ENCODE measurements around the gene CACYBP.

CACYBP gene

DNA sequence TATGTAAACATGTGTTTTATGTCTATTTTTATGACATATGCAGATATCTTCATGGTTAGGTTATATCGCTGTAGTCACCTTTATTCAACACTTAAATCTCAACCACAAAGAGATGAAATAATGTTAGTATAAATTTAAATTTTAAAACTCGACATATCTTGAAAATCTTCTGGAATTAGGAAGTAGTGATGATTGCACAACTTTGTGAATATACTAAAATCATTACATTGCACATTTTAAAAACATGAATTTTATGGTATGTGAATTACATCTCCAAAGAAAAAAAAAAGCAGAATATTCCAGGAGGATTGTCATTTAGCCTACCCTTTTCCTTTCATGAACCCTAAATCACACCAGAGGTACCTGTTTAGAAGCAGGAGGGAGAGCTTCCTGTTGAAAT is 39.4 kb upstream of the CACYBP start:
- TF ChIP-seq ARNTL (CRISPR knock-in tag; IDR thresholded peaks at IDR 0.05; ENCODE audit: borderline replicate concordance, low read depth) (no peak), ISL1 (CRISPR knock-in tag; IDR thresholded peaks at IDR 0.05) (no peak), RARB (CRISPR knock-in tag; IDR thresholded peaks at IDR 0.05) (no peak), OSR1 (CRISPR knock-in tag; IDR thresholded peaks at IDR 0.05) (no peak)
- no peak for ATAC-seq

DNA sequence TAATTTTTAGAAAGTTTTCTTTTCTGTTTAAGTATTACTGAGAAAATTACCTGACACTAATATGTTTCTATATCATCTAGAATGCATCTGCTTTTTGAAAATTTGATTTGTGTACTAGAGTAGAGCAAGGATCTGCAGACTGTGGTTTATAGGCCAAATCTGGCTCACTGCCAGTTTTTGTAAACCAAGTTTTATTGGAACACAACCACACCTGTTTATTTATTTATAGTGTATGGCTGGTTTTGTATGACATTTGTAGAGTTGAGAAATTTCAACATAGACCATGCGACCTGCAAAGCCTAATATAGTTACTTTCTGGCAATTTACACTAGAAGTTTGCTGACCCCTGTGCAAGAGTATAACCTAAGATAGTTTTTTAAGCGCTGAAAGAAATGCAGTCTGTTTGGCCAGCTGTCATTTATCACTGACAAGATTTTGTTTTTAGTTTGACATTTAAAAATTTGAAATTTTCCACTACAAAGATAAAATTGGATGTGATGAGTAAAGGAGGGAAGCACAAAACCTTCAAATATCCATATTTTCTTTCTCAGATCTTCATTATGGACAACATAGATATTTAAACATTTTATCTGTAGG is 36.1 kb upstream of the CACYBP start:
- TF ChIP-seq ZFP3 (CRISPR knock-in tag; IDR thresholded peaks at IDR 0.05) (no peak), ZFP30 (CRISPR knock-in tag; IDR thresholded peaks at IDR 0.05) (no peak)
- no peak for ATAC-seq

DNA sequence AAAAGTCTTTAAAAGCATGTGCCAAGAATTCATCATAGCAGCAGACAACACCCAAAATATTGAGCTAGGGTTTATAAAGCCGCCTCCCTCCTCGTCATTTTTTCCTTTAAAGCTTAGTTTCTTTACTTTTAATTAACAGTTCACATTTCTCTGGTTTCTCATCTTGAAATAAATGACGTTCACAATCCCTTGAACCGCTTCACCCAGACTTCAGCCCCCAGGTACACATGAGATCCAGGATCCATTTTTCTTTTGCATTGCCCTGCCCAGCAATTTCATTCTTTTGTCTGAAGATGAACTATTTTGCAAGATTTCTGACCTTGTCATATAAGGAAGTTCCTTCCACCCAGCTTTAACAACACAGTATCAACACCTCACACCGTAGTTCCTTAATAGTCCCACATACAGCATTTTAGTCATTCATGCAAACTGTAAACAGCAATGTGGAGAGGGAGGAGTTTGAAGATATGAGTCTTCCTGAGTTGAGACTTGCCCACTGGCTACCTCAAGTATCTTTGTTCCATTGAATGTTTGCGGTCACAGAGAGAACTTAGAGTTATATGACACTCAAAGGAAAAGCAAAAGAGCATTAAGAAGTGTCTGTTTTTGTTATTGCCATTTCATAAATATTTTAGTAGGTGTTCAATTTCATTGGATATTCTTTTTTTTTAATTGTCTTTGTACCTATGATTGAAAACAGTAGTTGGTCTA is 35.3 kb upstream of the CACYBP start:
- no peak for ATAC-seq
- TF ChIP-seq, protein P1, sequence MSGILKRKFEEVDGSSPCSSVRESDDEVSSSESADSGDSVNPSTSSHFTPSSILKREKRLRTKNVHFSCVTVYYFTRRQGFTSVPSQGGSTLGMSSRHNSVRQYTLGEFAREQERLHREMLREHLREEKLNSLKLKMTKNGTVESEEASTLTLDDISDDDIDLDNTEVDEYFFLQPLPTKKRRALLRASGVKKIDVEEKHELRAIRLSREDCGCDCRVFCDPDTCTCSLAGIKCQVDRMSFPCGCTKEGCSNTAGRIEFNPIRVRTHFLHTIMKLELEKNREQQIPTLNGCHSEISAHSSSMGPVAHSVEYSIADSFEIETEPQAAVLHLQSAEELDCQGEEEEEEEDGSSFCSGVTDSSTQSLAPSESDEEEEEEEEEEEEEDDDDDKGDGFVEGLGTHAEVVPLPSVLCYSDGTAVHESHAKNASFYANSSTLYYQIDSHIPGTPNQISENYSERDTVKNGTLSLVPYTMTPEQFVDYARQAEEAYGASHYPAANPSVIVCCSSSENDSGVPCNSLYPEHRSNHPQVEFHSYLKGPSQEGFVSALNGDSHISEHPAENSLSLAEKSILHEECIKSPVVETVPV (CRISPR knock-in tag; IDR thresholded peaks at IDR 0.05): no peak
- no peak for TF ChIP-seq SNAI2 (CRISPR knock-in tag; IDR thresholded peaks at IDR 0.05)

DNA sequence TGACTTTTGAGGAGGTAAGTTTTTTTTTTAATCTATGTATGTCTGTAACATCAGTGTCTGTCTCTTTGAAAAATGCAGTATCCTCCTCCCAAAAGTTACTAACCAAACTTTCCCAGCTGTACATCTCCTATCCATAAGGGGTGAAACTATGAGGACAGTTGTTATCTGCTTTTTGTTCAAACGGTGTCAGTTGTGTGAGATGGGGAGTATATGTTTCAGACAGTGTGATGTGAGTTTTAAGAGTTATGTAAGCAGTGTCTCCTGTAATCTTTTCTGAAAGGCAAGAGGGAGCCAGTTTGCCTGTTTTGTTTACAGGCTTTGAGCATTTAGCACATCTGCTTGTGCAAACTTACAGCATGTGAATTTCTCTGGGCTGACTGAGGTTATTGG is 34.8 kb upstream of the CACYBP start:
- TF ChIP-seq TOX (CRISPR knock-in tag; IDR thresholded peaks at IDR 0.05; ENCODE audit: borderline replicate concordance) (no peak), CSDC2 (CRISPR knock-in tag; IDR thresholded peaks at IDR 0.05) (no peak), ARNTL (CRISPR knock-in tag; IDR thresholded peaks at IDR 0.05; ENCODE audit: borderline replicate concordance, low read depth) (no peak), ZNF565 (CRISPR knock-in tag; conservative IDR thresholded peaks at IDR 0.05; ENCODE audit: low read depth) (no peak), BACH2 (CRISPR knock-in tag; IDR thresholded peaks at IDR 0.05; ENCODE audit: borderline replicate concordance) (no peak), ISL1 (CRISPR knock-in tag; IDR thresholded peaks at IDR 0.05) (no peak), PPARA (CRISPR knock-in tag; IDR thresholded peaks at IDR 0.05; ENCODE audit: borderline replicate concordance) (no peak), GLIS3 (CRISPR knock-in tag; IDR thresholded peaks at IDR 0.05) (no peak), ZC3H10 (CRISPR knock-in tag; IDR thresholded peaks at IDR 0.05) (no peak), ZNF8 (CRISPR knock-in tag; IDR thresholded peaks at IDR 0.05) (no peak), TCF4 (CRISPR knock-in tag; IDR thresholded peaks at IDR 0.05; ENCODE audit: borderline replicate concordance) (no peak), ZFP3 (CRISPR knock-in tag; IDR thresholded peaks at IDR 0.05) (no peak)
- TF ChIP-seq, protein P2, sequence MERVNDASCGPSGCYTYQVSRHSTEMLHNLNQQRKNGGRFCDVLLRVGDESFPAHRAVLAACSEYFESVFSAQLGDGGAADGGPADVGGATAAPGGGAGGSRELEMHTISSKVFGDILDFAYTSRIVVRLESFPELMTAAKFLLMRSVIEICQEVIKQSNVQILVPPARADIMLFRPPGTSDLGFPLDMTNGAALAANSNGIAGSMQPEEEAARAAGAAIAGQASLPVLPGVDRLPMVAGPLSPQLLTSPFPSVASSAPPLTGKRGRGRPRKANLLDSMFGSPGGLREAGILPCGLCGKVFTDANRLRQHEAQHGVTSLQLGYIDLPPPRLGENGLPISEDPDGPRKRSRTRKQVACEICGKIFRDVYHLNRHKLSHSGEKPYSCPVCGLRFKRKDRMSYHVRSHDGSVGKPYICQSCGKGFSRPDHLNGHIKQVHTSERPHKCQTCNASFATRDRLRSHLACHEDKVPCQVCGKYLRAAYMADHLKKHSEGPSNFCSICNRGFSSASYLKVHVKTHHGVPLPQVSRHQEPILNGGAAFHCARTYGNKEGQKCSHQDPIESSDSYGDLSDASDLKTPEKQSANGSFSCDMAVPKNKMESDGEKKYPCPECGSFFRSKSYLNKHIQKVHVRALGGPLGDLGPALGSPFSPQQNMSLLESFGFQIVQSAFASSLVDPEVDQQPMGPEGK (CRISPR knock-in tag; IDR thresholded peaks at IDR 0.05; ENCODE audit: borderline replicate concordance): no peak
- TF ChIP-seq, protein P1 (CRISPR knock-in tag; IDR thresholded peaks at IDR 0.05): no peak
- TF ChIP-seq, protein P3, sequence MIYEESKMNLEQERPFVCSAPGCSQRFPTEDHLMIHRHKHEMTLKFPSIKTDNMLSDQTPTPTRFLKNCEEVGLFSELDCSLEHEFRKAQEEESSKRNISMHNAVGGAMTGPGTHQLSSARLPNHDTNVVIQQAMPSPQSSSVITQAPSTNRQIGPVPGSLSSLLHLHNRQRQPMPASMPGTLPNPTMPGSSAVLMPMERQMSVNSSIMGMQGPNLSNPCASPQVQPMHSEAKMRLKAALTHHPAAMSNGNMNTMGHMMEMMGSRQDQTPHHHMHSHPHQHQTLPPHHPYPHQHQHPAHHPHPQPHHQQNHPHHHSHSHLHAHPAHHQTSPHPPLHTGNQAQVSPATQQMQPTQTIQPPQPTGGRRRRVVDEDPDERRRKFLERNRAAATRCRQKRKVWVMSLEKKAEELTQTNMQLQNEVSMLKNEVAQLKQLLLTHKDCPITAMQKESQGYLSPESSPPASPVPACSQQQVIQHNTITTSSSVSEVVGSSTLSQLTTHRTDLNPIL (CRISPR knock-in tag; IDR thresholded peaks at IDR 0.05; ENCODE audit: low read depth): no peak
- TF ChIP-seq, protein P4, sequence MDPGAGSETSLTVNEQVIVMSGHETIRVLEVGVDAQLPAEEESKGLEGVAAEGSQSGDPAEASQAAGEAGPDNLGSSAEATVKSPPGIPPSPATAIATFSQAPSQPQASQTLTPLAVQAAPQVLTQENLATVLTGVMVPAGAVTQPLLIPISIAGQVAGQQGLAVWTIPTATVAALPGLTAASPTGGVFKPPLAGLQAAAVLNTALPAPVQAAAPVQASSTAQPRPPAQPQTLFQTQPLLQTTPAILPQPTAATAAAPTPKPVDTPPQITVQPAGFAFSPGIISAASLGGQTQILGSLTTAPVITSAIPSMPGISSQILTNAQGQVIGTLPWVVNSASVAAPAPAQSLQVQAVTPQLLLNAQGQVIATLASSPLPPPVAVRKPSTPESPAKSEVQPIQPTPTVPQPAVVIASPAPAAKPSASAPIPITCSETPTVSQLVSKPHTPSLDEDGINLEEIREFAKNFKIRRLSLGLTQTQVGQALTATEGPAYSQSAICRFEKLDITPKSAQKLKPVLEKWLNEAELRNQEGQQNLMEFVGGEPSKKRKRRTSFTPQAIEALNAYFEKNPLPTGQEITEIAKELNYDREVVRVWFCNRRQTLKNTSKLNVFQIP (CRISPR knock-in tag; IDR thresholded peaks at IDR 0.05; ENCODE audit: borderline replicate concordance, low read depth): no peak
- ATAC-seq: peak; percentile 42

Data from SK-N-SH treated with all-trans-retinoic acid at 6 μM for 48 hours (cell line).